IPS-11a (cell line): ENCODE measurements around the gene PRR3.

Source experiments
- H3K4me3 ChIP-seq: one replicate; pipeline ENCODE4 v1.5.1; 2013; ENCODE audit warnings: low read depth, low read length, control low read depth

The PRR3 gene

DNA sequence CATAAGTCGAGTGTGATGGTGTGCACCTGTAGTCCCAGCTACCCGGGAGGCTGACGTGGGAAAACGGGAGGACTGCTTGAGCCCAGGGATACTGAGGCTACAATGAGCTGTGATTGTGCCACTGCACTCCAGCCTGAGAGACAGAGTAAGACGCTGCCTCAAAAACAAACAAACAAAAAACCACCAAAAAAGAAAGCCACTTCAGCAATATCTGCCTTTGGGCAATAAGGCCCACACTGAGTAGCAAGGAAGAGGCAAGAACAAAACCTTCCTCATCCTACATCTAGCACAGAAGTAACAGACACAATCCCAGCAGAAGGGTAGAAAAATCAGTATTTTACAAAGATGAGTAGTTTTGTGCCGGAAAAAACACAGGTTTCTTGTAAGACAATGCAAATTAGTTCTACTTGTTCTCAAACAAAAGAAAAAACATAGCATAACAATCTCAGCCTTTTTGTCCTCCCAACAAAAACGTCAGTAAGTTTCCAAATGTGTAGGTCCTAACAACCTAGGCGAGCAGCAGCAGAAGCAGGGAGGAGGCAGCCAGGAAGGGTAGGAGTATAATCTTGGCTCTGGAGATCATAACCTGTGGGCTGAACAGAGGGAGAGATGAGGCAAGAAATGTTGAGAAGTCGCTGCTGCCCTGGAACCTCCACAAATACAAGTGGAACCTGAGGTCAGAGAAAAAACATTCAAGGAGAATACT lies 54.2 kb downstream of the PRR3 start:
- H3K4me3 ChIP-seq = no peak overlapping the region

DNA sequence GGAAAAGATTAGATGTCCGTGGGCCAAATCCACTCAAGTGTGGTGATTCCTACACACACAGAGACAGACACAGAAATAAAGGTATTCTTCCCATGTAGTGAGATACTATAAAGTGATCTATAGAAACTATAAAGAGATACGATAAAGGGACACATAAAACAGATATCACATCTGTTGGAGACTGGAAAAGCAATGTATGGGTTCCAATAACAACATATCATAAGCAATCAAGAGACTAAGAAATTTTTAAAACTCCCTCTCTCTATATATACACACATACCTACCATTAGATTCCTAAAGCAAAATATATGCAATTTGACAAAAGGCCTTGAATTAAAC lies 54.7 kb downstream of the PRR3 start:
- H3K4me3 ChIP-seq = no peak overlapping the region

DNA sequence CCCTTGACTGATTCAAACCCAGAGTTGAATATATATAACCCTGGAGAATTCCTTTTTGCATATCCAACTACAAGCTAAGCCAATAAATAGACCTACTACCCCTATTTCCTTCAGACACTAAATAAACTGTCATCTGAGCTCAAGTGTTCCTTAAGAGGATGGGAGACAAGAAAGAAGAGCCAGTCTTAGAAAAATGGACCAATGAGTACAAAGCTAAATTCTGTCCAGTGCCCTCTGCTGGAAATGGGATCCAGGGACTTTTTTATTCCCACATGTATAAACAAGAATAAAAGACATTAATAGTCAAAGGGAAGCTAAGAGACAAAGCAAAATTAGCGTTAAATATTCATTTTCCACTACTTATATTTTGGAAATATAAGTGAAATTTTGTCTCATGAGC lies 55.1 kb downstream of the PRR3 start:
- H3K4me3 ChIP-seq = no peak overlapping the region

DNA sequence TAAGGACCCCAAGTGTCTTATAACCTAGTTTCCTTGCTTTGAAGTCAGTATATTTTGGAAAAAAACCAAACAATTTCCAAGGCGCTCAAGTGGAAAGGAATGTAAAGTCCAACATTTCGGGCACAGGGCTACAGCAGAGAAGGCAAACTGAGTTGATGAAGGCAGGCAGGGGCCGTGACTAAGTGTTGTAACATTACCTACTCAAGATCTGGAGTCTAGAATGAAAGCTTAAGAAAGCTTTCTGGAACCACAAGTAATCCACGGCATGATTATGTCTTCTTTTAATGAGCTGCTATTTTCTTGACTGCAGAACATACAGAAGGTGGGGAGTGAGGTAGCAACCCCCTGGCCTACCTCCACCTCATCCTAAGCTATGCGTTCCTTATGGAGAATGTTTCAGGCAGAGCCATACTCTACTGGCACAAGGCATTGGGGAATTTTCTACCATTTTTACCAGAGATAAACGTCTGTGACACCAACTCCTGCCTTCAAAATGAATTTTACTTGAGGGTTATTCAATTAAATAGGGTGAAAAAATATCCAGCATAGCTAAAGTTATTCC lies 55.7 kb downstream of the PRR3 start:
- no peak overlapping the region for H3K4me3 ChIP-seq
